Transverse colon (tissue), 4 donors: ENCODE measurements around the gene SLC22A14. TPM values are rescaled to one million over a fixed set of nuclear protein-coding genes. Genes with fewer than 3 reads are reported as not detected.

Experiments
- DNase-seq: peaks from one replicate; pipeline ENCODE4 v3.0.0-alpha.2; 2019
- H3K27ac ChIP-seq, 4 donors: fragments of 200-600 bp; sonication (generic); 2 replicates each; pipeline ENCODE4 v1.5.1; 2016 to 2018; ENCODE audit warnings: inconsistent platforms in 4 of 4
- H3K27me3 ChIP-seq: fragments of 200-600 bp; sonication (generic); 2 replicates; pipeline ENCODE4 v1.5.1; 2017; ENCODE audit warnings: inconsistent platforms
- H3K36me3 ChIP-seq, 4 donors: fragments of 200-600 bp; sonication (generic); 2 replicates each; pipeline ENCODE4 v1.5.1; 2017 to 2019; ENCODE audit warnings: inconsistent platforms in 4 of 4
- H3K4me1 ChIP-seq, 4 donors: fragments of 200-600 bp; sonication (generic); 2 replicates each; pipeline ENCODE4 v1.5.1; 2017 to 2020; ENCODE audit warnings: inconsistent platforms in 4 of 4
- H3K4me3 ChIP-seq, 4 donors: fragments of 200-600 bp; sonication (generic); 1 replicate in 1 of 4; 2 replicates in 3 of 4; pipeline versions ENCODE4 v1.5.1 to v1.6.1; 2017 to 2019; ENCODE audit warnings: inconsistent platforms in 4 of 4
- H3K9me3 ChIP-seq, 2 donors: fragments of 200-600 bp; sonication (generic); 2 replicates each; pipeline ENCODE4 v1.5.1; 2017 to 2019; ENCODE audit warnings: inconsistent platforms in 2 of 2
- CTCF ChIP-seq, 5 experiments: fragments of 200-600 bp in 3 of 5; fragments of 450-650 bp in 2 of 5; sonication (generic) in 3 of 5; IDR thresholded peaks; 1 replicate in 2 of 5; 2 replicates in 3 of 5; pipeline ENCODE4 v1.5.1; 2016 to 2017; ENCODE audit warnings: antibody characterized with exemption in 5 of 5, inconsistent platforms in 3 of 5, mild to moderate bottlenecking in 2 of 5, moderate library complexity in 1 of 5
- EP300 ChIP-seq: sonication (generic); formaldehyde crosslinking; IDR thresholded peaks from one replicate; pipeline ENCODE4 v1.6.1; 2017; ENCODE audit warnings: antibody characterized with exemption, low read depth
- POLR2A ChIP-seq: fragments of 450-650 bp; IDR thresholded peaks from one replicate; pipeline ENCODE4 v1.6.1; 2016; ENCODE audit warnings: antibody characterized with exemption, mild to moderate bottlenecking, moderate library complexity
- POLR2AphosphoS5 ChIP-seq, 3 donors: sonication (generic); formaldehyde crosslinking; IDR thresholded peaks; one replicate each; pipeline ENCODE4 v1.6.1; 2016; ENCODE audit warnings: antibody characterized with exemption in 3 of 3
- WGBS, 2 donors: methylation state at CpG; one replicate each; pipeline ENCODE4 v1.1.5; 2018; ENCODE audit warnings: low coverage in 1 of 2; 5-methylcytosine and 5-hydroxymethylcytosine counted together
- in situ Hi-C, 4 donors: fragments of 200-750 bp; cut with MboI; loops; one replicate each; pipeline versions ENCODE4 v1.15.0 to v1.15.1; 2017; ENCODE audit warnings: low sequenced_read_pairs in 3 of 4, low pct_ligation_motif_present in 1 of 4, low pct_unique_long_range_greater_than_20kb in 1 of 4
- intact Hi-C: fragments of 100-400 bp; cut with DNase I; formaldehyde crosslinking; loops from one replicate; pipeline ENCODE4 v1.15.1; 2023; ENCODE audit warnings: low total_unique reads
- total RNA-seq, 4 donors: library from RNA; depleted of rRNA; stranded (reverse); fragments of >200 nt; gene quantifications; one replicate each; pipeline ENCODE4 v1.1.0, GENCODE V29; 2016

SLC22A14 gene
- total RNA-seq, 4 donors from 2014 or later = 0.48 TPM; not detected in 3

- no peak for DNase-seq
- Histone ChIP-seq H3K9me3 (no peaks in the 10 kb centered on the region), H3K27ac (no peak overlapping the region), H3K4me1 (no peaks in the 10 kb centered on the region), H3K36me3 (no peaks in the 10 kb centered on the region), H3K27me3 (no peaks in the 10 kb centered on the region), H3K4me3 (no peak overlapping the region)
- in situ Hi-C loops (no loop called here), intact Hi-C loops (no loop called here)
- TF ChIP-seq POLR2A (no peak), POLR2AphosphoS5 (IDR thresholded peaks at IDR 0.05) (no peak), CTCF (IDR thresholded peaks at IDR 0.05) (no peak), EP300 (no peak)
- 73% methylated on average over 4 of the region's 5 CpGs; no CpG with 5 or more reads in 1 of the 2 donors for WGBS, 2 donors
Observed at GRCh38 chr3:38306941-38307340, 24.8 kb downstream of the SLC22A14 start.

- TF ChIP-seq POLR2A (no peak), POLR2AphosphoS5 (IDR thresholded peaks at IDR 0.05) (no peak), EP300 (no peak), CTCF (IDR thresholded peaks at IDR 0.05) (no peak)
- in situ Hi-C loops = no loop called here
- no peak overlapping the region for H3K4me3 ChIP-seq
- WGBS, 2 donors = 80 to 90% methylated on average over 1 to 12 of the region's 12 CpGs
- no peaks in the 10 kb centered on the region for H3K9me3 ChIP-seq
- intact Hi-C loops = no loop called here
- H3K27me3 ChIP-seq = no peaks in the 10 kb centered on the region
- H3K36me3 ChIP-seq = no peaks in the 10 kb centered on the region
- H3K4me1 ChIP-seq = no peaks in the 10 kb centered on the region
- DNase-seq = no peak
- H3K27ac ChIP-seq = no peak overlapping the region
Observed at GRCh38 chr3:38307599-38307998, 25.5 kb downstream of the SLC22A14 start.

- TF ChIP-seq POLR2A = no peak
- no peak for TF ChIP-seq EP300
- no peak for TF ChIP-seq CTCF (IDR thresholded peaks at IDR 0.05)
- no peak for TF ChIP-seq POLR2AphosphoS5 (IDR thresholded peaks at IDR 0.05)
- DNase-seq = no peak
- Histone ChIP-seq H3K4me3 (no peak overlapping the region), H3K27ac (no peak overlapping the region), H3K9me3 (no peaks in the 10 kb centered on the region), H3K36me3 (no peaks in the 10 kb centered on the region), H3K4me1 (no peaks in the 10 kb centered on the region), H3K27me3 (no peaks in the 10 kb centered on the region)
- 73% methylated on average over 9 of the region's 9 CpGs; no CpG with 5 or more reads in 1 of the 2 donors for WGBS, 2 donors
- intact Hi-C loops (loop anchor here (1.0 kb wide), 1 partner anchor 18 kb away; no protein-coding TSS in a partner anchor), in situ Hi-C loops (no loop called here)
Observed at GRCh38 chr3:38308456-38308855, 26.4 kb downstream of the SLC22A14 start.

GRCh38 chr3:38311476-38311875 lies 29.4 kb downstream of the SLC22A14 start:
- no peaks in the 10 kb centered on the region for H3K27me3 ChIP-seq
- H3K4me3 ChIP-seq = no peak overlapping the region
- no peak for DNase-seq
- H3K36me3 ChIP-seq = no peaks in the 10 kb centered on the region
- no peak for TF ChIP-seq CTCF (IDR thresholded peaks at IDR 0.05)
- no peak for TF ChIP-seq POLR2AphosphoS5 (IDR thresholded peaks at IDR 0.05)
- no peak for TF ChIP-seq POLR2A
- no peak for TF ChIP-seq EP300
- H3K9me3 ChIP-seq = no peaks in the 10 kb centered on the region
- H3K27ac ChIP-seq = no peak overlapping the region
- no peaks in the 10 kb centered on the region for H3K4me1 ChIP-seq
- in situ Hi-C loops (no loop called here), intact Hi-C loops (no loop called here)
- WGBS, 2 donors = 75 to 88% methylated on average over 1 of the region's 1 CpG
